Choroid plexus epithelial cell (primary cell): ENCODE data around the gene KRTAP5-6.

Experiments used
- DNase-seq: peaks from one replicate; pipeline ENCODE4 v3.0.0-alpha.2; 2010; ENCODE audit warnings: low read depth
- H3K4me3 ChIP-seq: 2 replicates; pipeline ENCODE4 v1.5.1; 2011; ENCODE audit warnings: low read depth, mild to moderate bottlenecking, control low read depth, low read length, moderate library complexity
- CTCF ChIP-seq: conservative IDR thresholded peaks from 2 replicates; pipeline ENCODE4 v1.5.1; 2011; ENCODE audit warnings: low read depth, mild to moderate bottlenecking, control low read depth, inconsistent platforms, low read length, moderate library complexity

KRTAP5-6 gene

GRCh38 chr11:1695548-1696108, 1.4 kb upstream of the KRTAP5-6 start:
- no peak for TF ChIP-seq CTCF
- no peak overlapping the region for H3K4me3 ChIP-seq
- DNase-seq = no peak

- no peak for TF ChIP-seq CTCF
- DNase-seq = no peak
Measured at GRCh38 chr11:1699771-1700170, 2.8 kb downstream of the KRTAP5-6 start.

GRCh38 chr11:1701091-1701807, 4.3 kb downstream of the KRTAP5-6 start:
- no peak for TF ChIP-seq CTCF
- no peak for DNase-seq
- H3K4me3 ChIP-seq = no peak overlapping the region

More at GRCh38 chr11:1699771-1700170, 2.8 kb downstream of the KRTAP5-6 start:
- no peak overlapping the region for H3K4me3 ChIP-seq

- no peak for TF ChIP-seq CTCF
- DNase-seq = no peak
- no peak overlapping the region for H3K4me3 ChIP-seq
Measured at GRCh38 chr11:1702506-1702905, 5.5 kb downstream of the KRTAP5-6 start.

- no peak for TF ChIP-seq CTCF
- no peak overlapping the region for H3K4me3 ChIP-seq
- no peak for DNase-seq
Measured at GRCh38 chr11:1703146-1703545, 6.2 kb downstream of the KRTAP5-6 start.

- H3K4me3 ChIP-seq = no peak overlapping the region
- DNase-seq = peak; percentile 5
- TF ChIP-seq CTCF = no peak
Measured at GRCh38 chr11:1705126-1706052, 8.4 kb downstream of the KRTAP5-6 start.
